Measurements from ENCODE around the gene BCL7C. TPM values are rescaled to one million over a fixed set of nuclear protein-coding genes. Genes with fewer than 3 reads are reported as not detected.

BCL7C gene
- total and polyA plus RNA-seq, 8 donors, result 9.2 to 29.3 (median 11.2) TPM

- intact Hi-C loops (cut with DNase I), result loop anchor here in 1 of 3 donors (10.0 kb wide), 1 partner anchor 111 kb away; the partner anchor contains the start of genes CFAP119 and RNF40
- H3K4me3 ChIP-seq, result peak overlapping the region; percentile 69 to 88 (median 80)
Observed at GRCh38 chr16:30875871-30876801, 17.7 kb downstream of the BCL7C start.

GRCh38 chr16:30874821-30875717 lies 18.8 kb downstream of the BCL7C start:
- no peak for TF ChIP-seq CTCF (IDR thresholded peaks at IDR 0.05)
- ATAC-seq (peak; percentile 98 to 100 (median 98)), DNase-seq (peak; percentile 86 to 96 (median 88)), FAIRE-seq (no peak)
- Histone ChIP-seq H3K27ac (peak overlapping the region; percentile 82 to 90 (median 86)), H3K4me1 (peaks cover 4 to 9% (median 6%) of the 10 kb centered on the region in 3 donors), H3K36me3 (no peaks in the 10 kb centered on the region), H3K9me3 (no peaks in the 10 kb centered on the region), H3K27me3 (no peaks in the 10 kb centered on the region), H3K4me3 (peak overlapping the region; percentile 69 to 88 (median 80))
- 0 to 1% methylated on average over 67 to 85 of the region's 85 CpGs for WGBS, 2 donors
- intact Hi-C loops (cut with DNase I), result loop anchor here in 1 of 3 donors (10.0 kb wide), 1 partner anchor 110 kb away; the partner anchor contains the start of genes CFAP119 and RNF40

More at GRCh38 chr16:30875871-30876801, 17.7 kb downstream of the BCL7C start:
- FAIRE-seq, result no peak
- DNase-seq, result peak in 1 of 6 donors; percentile 56
- WGBS, 2 donors, result 11 to 16% methylated on average over 12 of the region's 12 CpGs
- Histone ChIP-seq H3K27ac (peak overlapping the region; percentile 82 to 90 (median 86)), H3K36me3 (no peaks in the 10 kb centered on the region), H3K4me1 (peaks cover 4 to 9% (median 6%) of the 10 kb centered on the region in 3 donors), H3K9me3 (no peaks in the 10 kb centered on the region), H3K27me3 (no peaks in the 10 kb centered on the region)
- peak in 3 of 4 donors; percentile 2 to 8 (median 2) for ATAC-seq
- no peak for TF ChIP-seq CTCF (IDR thresholded peaks at IDR 0.05)

GRCh38 chr16:30874244-30874820 lies 19.5 kb downstream of the BCL7C start:
- FAIRE-seq (no peak), ATAC-seq (no peak), DNase-seq (no peak)
- no peaks in the 10 kb centered on the region for H3K36me3 ChIP-seq
- no peak for TF ChIP-seq CTCF (IDR thresholded peaks at IDR 0.05)
- H3K27me3 ChIP-seq, result no peaks in the 10 kb centered on the region
- peaks cover 4 to 9% (median 6%) of the 10 kb centered on the region in 3 donors for H3K4me1 ChIP-seq
- peak overlapping the region; percentile 69 to 88 (median 80) for H3K4me3 ChIP-seq
- no peaks in the 10 kb centered on the region for H3K9me3 ChIP-seq
- peak overlapping the region; percentile 82 to 90 (median 86) for H3K27ac ChIP-seq
- intact Hi-C loops (cut with DNase I), result loop anchor here in 1 of 3 donors (10.0 kb wide), 1 partner anchor 110 kb away; the partner anchor contains the start of genes CFAP119 and RNF40
- WGBS, 2 donors, result 19 to 21% methylated on average over 23 of the region's 23 CpGs

- 82 to 85% methylated on average over 6 of the region's 6 CpGs for WGBS, 2 donors
- Histone ChIP-seq H3K4me3 (no peak overlapping the region), H3K4me1 (peaks cover 0 to 3% (median 0%) of the 10 kb centered on the region in 3 donors), H3K27me3 (no peaks in the 10 kb centered on the region), H3K9me3 (no peaks in the 10 kb centered on the region), H3K36me3 (no peaks in the 10 kb centered on the region), H3K27ac (no peak overlapping the region)
- no peak for TF ChIP-seq CTCF (IDR thresholded peaks at IDR 0.05)
- DNase-seq, result no peak
- intact Hi-C loops (cut with DNase I), result loop anchor here in 1 of 3 donors (10.0 kb wide), 1 partner anchor 106 kb away; the partner anchor contains the start of genes CFAP119 and RNF40
- ATAC-seq, result no peak
- no peak for FAIRE-seq
Observed at GRCh38 chr16:30870904-30871303, 23.0 kb downstream of the BCL7C start.

All from pancreas (tissue), 10 donors.